22Rv1 (cell line): ENCODE measurements around the gene SF3B2.

Source experiments
- H3K27ac ChIP-seq: fragments of 450-650 bp; 2 replicates; pipeline ENCODE4 v1.5.1; 2017
- CTCF ChIP-seq: fragments of 450-650 bp; IDR thresholded peaks from 2 replicates; pipeline ENCODE4 v1.5.1; 2017; ENCODE audit warnings: mild to moderate bottlenecking
- ZFX ChIP-seq: fragments of 450-650 bp; IDR thresholded peaks from 2 replicates; pipeline ENCODE4 v1.6.1; 2017; ENCODE audit warnings: antibody characterized with exemption, borderline replicate concordance

The SF3B2 gene

GRCh38 chr11:66055021-66055420, 2.9 kb downstream of the SF3B2 start:
- TF ChIP-seq CTCF (no peak), ZFX (no peak)
- H3K27ac ChIP-seq, result no peak overlapping the region

GRCh38 chr11:66056501-66056900, 4.3 kb downstream of the SF3B2 start:
- TF ChIP-seq ZFX (no peak), CTCF (no peak)
- no peak overlapping the region for H3K27ac ChIP-seq

- no peak overlapping the region for H3K27ac ChIP-seq
- TF ChIP-seq ZFX (no peak), CTCF (no peak)
These were observed 8.0 kb downstream of the SF3B2 start for GRCh38 chr11:66059966-66060680.

- TF ChIP-seq ZFX (no peak), CTCF (no peak)
- 0 out of 2 replicates have a peak overlapping the region, but pooled peaks have one; percentile 0 for H3K27ac ChIP-seq
These were observed 9.1 kb downstream of the SF3B2 start for GRCh38 chr11:66061268-66061667.

GRCh38 chr11:66062408-66062807, 10.2 kb downstream of the SF3B2 start:
- TF ChIP-seq ZFX (no peak), CTCF (no peak)
- peak overlapping the region; percentile 0; the same call in 1 of the 2 replicates for H3K27ac ChIP-seq

- TF ChIP-seq CTCF (no peak), ZFX (no peak)
- H3K27ac ChIP-seq, result no peak overlapping the region
These were observed 11.7 kb downstream of the SF3B2 start for GRCh38 chr11:66063900-66064299.

- TF ChIP-seq ZFX, result no peak
- no peak for TF ChIP-seq CTCF
- no peak overlapping the region for H3K27ac ChIP-seq
These were observed 12.4 kb downstream of the SF3B2 start for GRCh38 chr11:66064571-66064970.
